ENCODE data around the gene CHDH.

DNA sequence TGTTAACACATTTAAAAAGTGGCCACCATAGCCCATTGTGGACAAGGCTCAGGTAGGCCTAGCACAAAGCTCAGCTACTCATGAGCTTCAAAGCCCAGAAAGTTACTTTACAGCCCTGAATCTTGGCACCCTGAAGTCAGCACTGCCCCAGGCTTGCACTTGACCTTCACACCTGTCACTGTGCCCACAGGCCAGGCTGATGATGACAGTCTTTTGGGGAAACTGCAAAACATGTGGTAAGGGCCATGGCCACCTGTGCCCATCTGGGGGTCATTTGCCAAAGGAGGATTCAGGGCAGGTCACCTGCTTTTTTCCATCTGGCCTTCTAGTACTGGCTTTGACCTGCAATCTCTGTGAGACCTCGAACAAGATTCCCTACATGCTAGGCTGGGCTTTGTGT lies 11.0 kb downstream of the CHDH start:
- TF ChIP-seq, protein P1, sequence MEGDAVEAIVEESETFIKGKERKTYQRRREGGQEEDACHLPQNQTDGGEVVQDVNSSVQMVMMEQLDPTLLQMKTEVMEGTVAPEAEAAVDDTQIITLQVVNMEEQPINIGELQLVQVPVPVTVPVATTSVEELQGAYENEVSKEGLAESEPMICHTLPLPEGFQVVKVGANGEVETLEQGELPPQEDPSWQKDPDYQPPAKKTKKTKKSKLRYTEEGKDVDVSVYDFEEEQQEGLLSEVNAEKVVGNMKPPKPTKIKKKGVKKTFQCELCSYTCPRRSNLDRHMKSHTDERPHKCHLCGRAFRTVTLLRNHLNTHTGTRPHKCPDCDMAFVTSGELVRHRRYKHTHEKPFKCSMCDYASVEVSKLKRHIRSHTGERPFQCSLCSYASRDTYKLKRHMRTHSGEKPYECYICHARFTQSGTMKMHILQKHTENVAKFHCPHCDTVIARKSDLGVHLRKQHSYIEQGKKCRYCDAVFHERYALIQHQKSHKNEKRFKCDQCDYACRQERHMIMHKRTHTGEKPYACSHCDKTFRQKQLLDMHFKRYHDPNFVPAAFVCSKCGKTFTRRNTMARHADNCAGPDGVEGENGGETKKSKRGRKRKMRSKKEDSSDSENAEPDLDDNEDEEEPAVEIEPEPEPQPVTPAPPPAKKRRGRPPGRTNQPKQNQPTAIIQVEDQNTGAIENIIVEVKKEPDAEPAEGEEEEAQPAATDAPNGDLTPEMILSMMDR (IDR thresholded peaks at IDR 0.05 in 8 of 11, conservative IDR thresholded peaks at IDR 0.05 in 3 of 11) = no peak
- TF ChIP-seq POLR2A (IDR thresholded peaks at IDR 0.05) = no peak
